Measurements from ENCODE around the gene TRPV4.

DNA sequence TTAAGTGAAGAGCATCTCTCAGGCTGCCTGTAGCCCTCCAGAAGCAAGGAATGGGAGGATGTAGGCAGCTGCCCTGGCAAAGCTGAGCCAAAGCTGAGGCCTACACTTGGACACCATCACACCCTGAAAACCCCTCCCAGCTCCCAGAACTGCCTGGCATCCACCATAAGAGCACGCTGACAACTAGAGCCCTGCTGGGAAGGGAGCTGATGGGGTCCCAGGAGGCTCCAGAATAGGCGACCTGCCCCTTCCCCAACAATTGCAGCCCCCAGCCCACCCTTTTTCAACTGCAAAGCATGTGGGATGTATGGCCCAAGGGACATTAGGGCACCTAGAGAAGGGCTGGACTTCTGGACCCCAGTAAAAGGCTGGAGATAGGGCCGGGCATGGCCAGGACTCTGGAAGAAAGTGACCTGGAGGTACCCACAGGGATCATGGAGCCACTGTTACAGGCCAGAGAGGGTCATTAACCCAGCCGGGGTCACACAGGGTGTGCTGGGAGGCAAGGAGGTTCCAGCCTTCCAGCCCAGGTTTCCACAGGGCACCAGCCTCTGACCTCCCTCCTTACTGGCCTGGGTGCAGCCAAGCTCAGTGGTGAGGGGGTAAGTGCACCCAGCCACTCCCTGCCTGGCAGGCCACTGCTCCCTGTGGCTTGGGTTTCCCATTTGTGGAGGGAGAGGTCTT lies 91.8 kb downstream of the TRPV4 start:
- TF ChIP-seq POLR2A (IDR thresholded peaks at IDR 0.05; ENCODE audit: low read depth, low read length) (no peak), POLR2AphosphoS5 (IDR thresholded peaks at IDR 0.05; ENCODE audit: low read depth, low read length) (no peak)
